Measurements from ENCODE around the gene GCG. TPM values are rescaled to one million over a fixed set of nuclear protein-coding genes. Genes with fewer than 3 reads are reported as not detected.

The GCG gene
- total RNA-seq, 1 experiment from 2014 or later: 0.31 TPM

GRCh38 chr2:162199913-162200312 is 47.9 kb upstream of the GCG start:
- no peaks in the 10 kb centered on the region for H3K9me3 ChIP-seq (ENCODE audit: control insufficient read depth, insufficient read depth, low read depth, low read length)
- no peak overlapping the region for H3K27ac ChIP-seq (ENCODE audit: low read length)
- DNase-seq (ENCODE audit: low read depth, low spot score): no peak
- no peaks in the 10 kb centered on the region for H3K36me3 ChIP-seq (ENCODE audit: control insufficient read depth, insufficient read depth, low read length)
- no peak overlapping the region for H3K4me3 ChIP-seq (ENCODE audit: low read depth in 2 of 2, low read length in 2 of 2)
- in situ Hi-C loops (cut with HindIII; ENCODE audit: low pct_unique_long_range_greater_than_20kb, low sequenced_read_pairs): no loop called here
- ATAC-seq: no peak
- ChIA-PET POLR2A (no interaction called here), CTCF (no interaction called here)
- BruUV-seq (replicated peaks): no TSS peak
- H3K27me3 ChIP-seq (ENCODE audit: control insufficient read depth, insufficient read depth, low read length): peaks cover 3% of the 10 kb centered on the region; the same call in 1 of the 2 replicates
- H3K4me1 ChIP-seq (ENCODE audit: control insufficient read depth, insufficient read depth, low read length): no peaks in the 10 kb centered on the region
- TF ChIP-seq CTCF (IDR thresholded peaks at IDR 0.05) (no peak), POLR2AphosphoS5 (IDR thresholded peaks at IDR 0.05; ENCODE audit: low read depth, low read length) (no peak), TCF7L2 (IDR thresholded peaks at IDR 0.05; ENCODE audit: low read depth, low read length) (no peak), SIN3A (IDR thresholded peaks at IDR 0.05; ENCODE audit: borderline replicate concordance, insufficient read depth, low read depth, low read length) (no peak), REST (IDR thresholded peaks at IDR 0.05; ENCODE audit: insufficient read depth in 1 of 2, low read depth in 2 of 2, low read length in 1 of 2) (no peak)
- intact Hi-C loops (cut with micrococcal nuclease; ENCODE audit: unreplicated experiment): no loop called here

GRCh38 chr2:162198239-162198638 is 46.2 kb upstream of the GCG start:
- TF ChIP-seq SIN3A (IDR thresholded peaks at IDR 0.05; ENCODE audit: borderline replicate concordance, insufficient read depth, low read depth, low read length) (no peak), CTCF (IDR thresholded peaks at IDR 0.05) (no peak), REST (IDR thresholded peaks at IDR 0.05; ENCODE audit: insufficient read depth in 1 of 2, low read depth in 2 of 2, low read length in 1 of 2) (no peak), TCF7L2 (IDR thresholded peaks at IDR 0.05; ENCODE audit: low read depth, low read length) (no peak), POLR2AphosphoS5 (IDR thresholded peaks at IDR 0.05; ENCODE audit: low read depth, low read length) (no peak)
- Histone ChIP-seq H3K36me3 (ENCODE audit: control insufficient read depth, insufficient read depth, low read length) (no peaks in the 10 kb centered on the region), H3K27me3 (ENCODE audit: control insufficient read depth, insufficient read depth, low read length) (peaks cover 3% of the 10 kb centered on the region; the same call in 1 of the 2 replicates), H3K4me3 (ENCODE audit: low read depth in 2 of 2, low read length in 2 of 2) (no peak overlapping the region), H3K9me3 (ENCODE audit: control insufficient read depth, insufficient read depth, low read depth, low read length) (no peaks in the 10 kb centered on the region), H3K4me1 (ENCODE audit: control insufficient read depth, insufficient read depth, low read length) (no peaks in the 10 kb centered on the region), H3K27ac (ENCODE audit: low read length) (no peak overlapping the region)
- DNase-seq (ENCODE audit: low read depth, low spot score): no peak
- no peak for ATAC-seq
- intact Hi-C loops (cut with micrococcal nuclease; ENCODE audit: unreplicated experiment) (no loop called here), in situ Hi-C loops (cut with HindIII; ENCODE audit: low pct_unique_long_range_greater_than_20kb, low sequenced_read_pairs) (no loop called here)
- BruUV-seq (replicated peaks): no TSS peak
- ChIA-PET CTCF (no interaction called here), POLR2A (no interaction called here)

All from Panc1 (cell line).